NCI-H446 (cell line): ENCODE measurements around the gene SERPINA9.
"Not testable (repeated sequence)": the region's sequence is repeated elsewhere in the genome, so short reads cannot be mapped to it uniquely, and the experiment has no call there.

Experiments used
- DNase-seq, 2 experiments: peaks; one replicate each; lab custom pipeline; 2025; lab: John Stamatoyannopoulos, UW

The SERPINA9 gene

DNA sequence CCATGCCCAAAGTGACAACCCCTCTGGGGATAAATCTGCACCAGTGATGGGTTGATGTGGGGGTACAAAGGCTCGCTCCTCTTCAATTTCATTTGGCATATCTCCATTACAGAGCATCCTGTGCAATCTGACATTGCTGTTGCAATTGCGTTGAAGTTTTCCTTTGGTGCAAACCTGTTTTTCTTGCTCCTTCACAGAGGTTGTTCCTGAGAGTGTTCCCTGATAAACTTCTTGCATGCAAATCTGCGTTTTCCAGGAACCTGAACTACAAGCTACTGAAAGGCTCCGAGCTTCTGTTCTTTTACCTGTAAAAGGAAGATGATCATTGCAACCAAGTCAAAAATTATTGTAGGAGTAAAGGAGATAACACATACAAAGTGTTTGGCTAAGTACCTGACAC is 49.5 kb downstream of the SERPINA9 start:
- no peak for DNase-seq

DNA sequence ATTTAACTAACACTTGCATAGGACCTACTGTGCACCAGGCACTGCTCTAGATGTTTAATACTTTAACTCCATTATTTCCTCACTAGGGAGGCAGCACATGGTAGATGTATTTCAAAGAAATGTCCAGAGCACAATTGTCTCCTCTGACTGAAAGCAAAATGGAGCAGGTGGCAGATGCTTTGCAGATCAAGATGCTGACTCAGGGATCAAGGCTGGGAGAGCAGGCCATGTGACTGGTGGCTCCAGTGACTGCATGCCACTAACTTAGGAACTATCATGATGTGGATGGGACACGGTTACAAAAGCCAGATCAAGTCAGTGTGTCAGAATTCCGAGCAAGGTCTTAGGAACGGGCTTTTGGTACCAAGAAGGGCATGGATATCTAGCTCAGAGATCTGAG is 51.6 kb downstream of the SERPINA9 start:
- DNase-seq: no peak

DNA sequence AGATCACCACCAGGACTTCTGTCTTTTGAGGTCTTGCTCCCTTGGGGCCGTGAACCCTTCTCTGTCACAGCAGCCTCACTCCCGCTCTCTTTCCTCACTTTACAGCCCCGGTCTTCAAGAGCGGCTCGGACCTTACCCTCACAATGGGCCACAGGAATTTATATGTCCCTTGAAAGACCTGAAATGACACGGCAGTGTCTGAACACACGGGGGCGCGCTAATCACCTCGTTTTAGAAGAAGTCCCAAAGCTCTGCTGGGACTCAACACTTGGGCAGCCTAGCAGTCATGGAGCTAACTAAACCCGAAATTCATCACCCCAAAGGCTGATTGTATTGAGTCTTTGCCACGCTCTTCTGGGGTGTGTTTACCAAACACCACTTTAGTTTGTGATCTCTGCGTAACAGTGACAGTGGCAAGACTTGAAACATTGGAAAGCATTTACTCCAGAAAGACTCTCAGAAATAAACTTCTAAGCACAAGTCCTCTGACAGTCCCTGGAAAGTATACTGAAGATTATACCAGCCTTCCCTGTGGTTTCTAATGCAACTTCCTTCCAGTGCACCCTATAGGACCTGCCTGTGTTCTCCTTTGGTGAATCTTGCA is 52.4 kb downstream of the SERPINA9 start:
- DNase-seq: peak; percentile 46 to 58

DNA sequence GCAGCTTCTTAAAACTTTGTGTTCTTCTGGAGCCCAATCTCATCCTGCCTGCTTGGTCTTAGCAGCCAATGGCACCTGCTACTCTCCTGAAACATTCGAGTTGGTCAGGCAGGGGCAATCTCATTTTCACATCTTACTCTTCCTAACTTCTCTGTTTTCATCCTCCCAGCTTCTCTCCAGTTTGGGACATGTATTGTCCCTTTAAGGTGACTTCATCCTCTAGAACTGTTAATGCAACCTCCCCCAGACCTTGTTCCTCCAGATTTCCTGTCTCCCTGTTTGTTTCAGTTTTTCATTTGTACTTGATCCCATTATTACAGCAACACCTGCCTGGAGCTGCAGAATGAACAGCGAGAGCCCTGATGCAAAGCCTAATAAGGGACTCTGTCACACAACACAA is 54.7 kb downstream of the SERPINA9 start:
- no peak for DNase-seq

DNA sequence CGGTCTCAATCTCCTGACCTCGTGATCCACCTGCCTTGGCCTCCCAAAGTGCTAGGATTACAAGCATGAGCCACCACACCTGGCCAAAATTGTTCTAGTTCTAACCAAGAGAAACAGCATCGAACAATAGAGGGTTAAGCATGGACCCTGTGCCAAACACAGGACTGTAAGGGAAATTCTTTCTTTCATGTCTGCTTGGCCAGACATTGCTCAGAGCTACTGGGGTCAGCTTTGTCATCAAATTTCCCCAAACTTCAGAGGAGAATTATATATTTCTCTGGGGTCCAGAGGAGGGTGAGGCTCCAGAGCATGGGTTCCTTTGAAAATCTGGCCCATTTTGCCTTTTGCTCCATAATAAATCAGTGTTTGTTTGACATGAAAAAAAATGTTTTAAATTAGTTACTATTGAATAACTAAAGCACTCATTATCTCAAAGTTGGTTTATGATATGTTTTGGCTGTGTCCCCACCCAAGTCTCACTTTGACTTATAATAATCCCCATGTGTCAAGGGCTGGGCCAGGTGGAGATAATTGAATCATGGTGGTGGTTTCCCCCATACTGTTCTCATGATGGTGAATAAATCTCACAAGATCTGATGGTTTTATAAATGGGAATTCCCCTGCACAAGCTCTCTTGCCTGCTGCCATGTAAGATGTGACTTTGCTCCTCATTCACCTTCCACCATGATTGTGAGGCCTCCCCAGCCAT is 58.3 kb downstream of the SERPINA9 start:
- not testable (repeated sequence) for DNase-seq
